Fibroblast of skin of right biceps (primary cell): ENCODE results near the gene UNC13A.
"Not testable (repeated sequence)": the region's sequence is repeated elsewhere in the genome, so short reads cannot be mapped to it uniquely, and the experiment has no call there.

Experiments
- DNase-seq: peaks from one replicate; pipeline ENCODE4 v3.0.0-alpha.2; 2013

Gene UNC13A

GRCh38 chr19:17599780-17600179, 88.4 kb downstream of the UNC13A start:
- peak; percentile 14 for DNase-seq

GRCh38 chr19:17598953-17599352, 89.2 kb downstream of the UNC13A start:
- no peak for DNase-seq

- not testable (repeated sequence) for DNase-seq
Measured at GRCh38 chr19:17598063-17598462, 90.1 kb downstream of the UNC13A start.

- not testable (repeated sequence) for DNase-seq
Measured at GRCh38 chr19:17594296-17594695, 93.9 kb downstream of the UNC13A start.

- no peak for DNase-seq
Measured at GRCh38 chr19:17590866-17591265, 97.3 kb downstream of the UNC13A start.

- not testable (repeated sequence) for DNase-seq
Measured at GRCh38 chr19:17585395-17585794, 102.8 kb downstream of the UNC13A start.

- no peak for DNase-seq
Measured at GRCh38 chr19:17584132-17584531, 104.0 kb downstream of the UNC13A start.

GRCh38 chr19:17582613-17583012, 105.5 kb downstream of the UNC13A start:
- DNase-seq: no peak

- DNase-seq: no peak
Measured at GRCh38 chr19:17581211-17581874, 106.8 kb downstream of the UNC13A start.

- DNase-seq: no peak
Measured at GRCh38 chr19:17580470-17581144, 107.5 kb downstream of the UNC13A start.

GRCh38 chr19:17579661-17580244, 108.4 kb downstream of the UNC13A start:
- DNase-seq: peak; percentile 40

GRCh38 chr19:17577457-17578097, 110.6 kb downstream of the UNC13A start:
- DNase-seq: no peak

- peak; percentile 18 for DNase-seq
Measured at GRCh38 chr19:17576758-17577456, 111.2 kb downstream of the UNC13A start.

GRCh38 chr19:17575871-17576757, 112.0 kb downstream of the UNC13A start:
- no peak for DNase-seq

- no peak for DNase-seq
Measured at GRCh38 chr19:17572638-17573037, 115.5 kb downstream of the UNC13A start.

GRCh38 chr19:17570791-17571190, 117.4 kb downstream of the UNC13A start:
- no peak for DNase-seq

- DNase-seq: not testable (repeated sequence)
Measured at GRCh38 chr19:17570291-17570690, 117.9 kb downstream of the UNC13A start.

GRCh38 chr19:17567940-17568339, 120.2 kb downstream of the UNC13A start:
- no peak for DNase-seq

GRCh38 chr19:17565611-17566010, 122.5 kb downstream of the UNC13A start:
- DNase-seq: no peak

- no peak for DNase-seq
Measured at GRCh38 chr19:17564781-17565180, 123.4 kb downstream of the UNC13A start.

GRCh38 chr19:17562561-17562960, 125.6 kb downstream of the UNC13A start:
- DNase-seq: no peak

- no peak for DNase-seq
Measured at GRCh38 chr19:17562097-17562496, 126.1 kb downstream of the UNC13A start.
